AG08395 (cell line): ENCODE data around the gene PITPNC1.
"Not testable (repeated sequence)": the region's sequence is repeated elsewhere in the genome, so short reads cannot be mapped to it uniquely, and the experiment has no call there.

Experiments
- DNase-seq: peaks from one replicate; pipeline ENCODE4 v3.0.0; 2012; ENCODE audit warnings: mixed read lengths, low spot score

PITPNC1 gene

DNA sequence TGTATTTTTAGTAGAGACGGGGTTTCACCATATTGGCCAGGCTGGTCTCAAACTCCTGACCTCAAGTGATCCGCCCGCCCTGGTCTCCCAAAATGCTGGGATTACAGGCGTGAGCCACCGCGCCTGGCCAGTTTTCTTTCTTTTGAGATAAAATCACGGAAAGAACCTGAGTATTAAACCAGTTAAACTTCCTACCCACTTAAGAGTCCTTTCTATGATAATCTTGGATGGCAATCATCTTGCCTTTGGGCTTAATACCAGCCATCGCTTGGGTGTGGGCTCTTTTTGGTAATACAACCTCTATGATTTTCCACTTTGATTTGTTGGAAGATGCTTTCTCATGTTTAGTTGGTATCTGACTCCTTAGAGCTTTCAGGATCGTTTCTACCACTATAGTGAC lies 24.0 kb downstream of the PITPNC1 start:
- no peak for DNase-seq

DNA sequence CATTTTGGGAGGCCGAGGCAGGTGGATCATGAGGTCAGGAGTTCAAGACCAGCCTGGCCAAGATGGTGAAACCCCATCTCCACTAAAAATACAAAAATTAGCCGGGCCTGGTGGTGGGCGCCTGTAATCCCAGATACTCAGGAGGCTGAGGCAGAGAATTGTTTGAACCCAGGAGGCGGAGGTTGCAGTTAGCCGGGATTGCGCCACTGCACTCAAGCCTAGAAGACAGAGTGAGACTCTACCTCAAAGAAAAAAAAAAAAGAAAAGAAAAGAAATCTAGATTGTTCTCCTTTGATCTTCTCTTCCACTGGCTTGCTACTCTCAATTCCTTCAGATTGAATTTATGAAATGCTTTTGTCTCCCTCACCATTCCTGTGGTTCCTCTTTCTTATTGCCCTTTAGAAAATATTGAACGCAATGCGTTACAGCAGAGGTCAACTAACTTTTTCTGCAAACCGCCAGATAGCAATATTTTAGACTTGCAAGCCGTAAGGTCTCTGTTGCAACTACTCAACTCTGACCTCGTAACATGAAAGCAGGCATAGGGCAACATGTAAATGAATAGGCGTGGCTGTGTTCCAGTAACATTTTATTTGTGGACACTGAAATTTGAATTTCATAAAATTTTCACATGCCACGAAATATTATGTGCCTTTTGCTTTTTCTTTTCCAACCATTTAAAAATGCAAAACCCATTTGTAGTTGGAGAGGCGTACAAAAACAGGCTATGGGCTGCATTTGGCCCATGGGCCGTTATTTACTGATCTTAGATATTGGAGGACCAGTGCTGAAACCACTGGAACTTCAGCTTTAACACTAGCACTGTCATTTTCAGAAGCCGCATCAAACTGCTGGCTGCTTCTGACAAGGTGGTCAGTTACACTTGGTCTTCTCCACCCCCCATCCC lies 24.8 kb downstream of the PITPNC1 start:
- DNase-seq: no peak

DNA sequence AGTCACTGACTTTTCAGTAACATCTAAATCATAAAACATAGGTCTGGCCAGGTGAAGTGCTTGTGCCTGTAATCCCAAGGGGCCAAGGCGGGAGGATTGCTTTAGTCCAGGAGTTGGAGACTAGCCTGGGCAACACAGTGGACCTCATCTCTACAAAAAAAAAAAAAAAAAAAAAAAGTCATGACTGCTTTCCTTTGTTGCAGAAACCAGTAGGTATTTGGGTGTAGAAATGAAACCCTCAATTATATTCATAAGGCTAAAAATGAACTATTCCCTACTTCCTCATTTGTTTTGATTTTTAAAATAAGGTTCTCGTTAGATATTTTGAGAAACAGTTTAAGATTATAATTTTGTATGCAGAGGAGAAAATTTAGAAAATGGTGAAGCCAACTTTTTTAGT lies 26.0 kb downstream of the PITPNC1 start:
- DNase-seq: no peak

DNA sequence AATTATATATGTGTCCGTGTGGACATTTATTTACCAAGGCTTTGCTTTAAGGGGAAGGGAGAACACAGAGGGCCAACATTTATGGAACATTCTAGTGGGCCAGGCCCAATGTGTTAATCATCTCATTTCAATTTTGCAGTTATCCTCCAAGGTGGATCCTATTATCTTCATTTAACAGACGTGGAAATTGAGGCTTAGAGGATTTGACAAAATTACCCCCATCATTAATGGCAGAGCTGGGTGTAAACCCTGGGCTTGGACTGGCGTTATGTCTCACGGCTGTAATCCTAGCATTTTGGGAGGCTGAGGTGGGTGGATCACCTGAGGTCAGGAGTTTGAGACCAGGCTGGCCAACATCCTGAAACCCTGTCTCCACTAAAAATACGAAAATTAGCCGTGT lies 26.4 kb downstream of the PITPNC1 start:
- no peak for DNase-seq

DNA sequence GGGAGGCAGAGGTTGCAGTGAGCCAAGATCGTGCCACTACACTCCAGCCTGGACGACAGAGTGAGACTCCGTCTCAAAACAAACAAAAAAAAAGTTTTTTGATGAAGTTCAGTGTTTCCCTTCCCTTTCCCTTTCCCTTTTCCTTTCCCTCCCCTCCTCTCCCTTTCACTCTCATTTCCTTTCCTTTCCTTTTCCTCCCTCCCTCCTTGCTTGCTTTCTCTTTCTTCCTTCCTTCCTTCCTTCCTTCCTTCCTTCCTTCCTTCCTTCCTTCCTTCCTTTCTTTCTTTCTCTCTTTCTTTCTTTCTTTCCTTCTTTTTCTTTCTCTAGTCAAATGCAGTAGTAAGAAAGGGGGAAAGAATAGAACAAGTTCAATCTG lies 31.4 kb downstream of the PITPNC1 start:
- DNase-seq: not testable (repeated sequence)

DNA sequence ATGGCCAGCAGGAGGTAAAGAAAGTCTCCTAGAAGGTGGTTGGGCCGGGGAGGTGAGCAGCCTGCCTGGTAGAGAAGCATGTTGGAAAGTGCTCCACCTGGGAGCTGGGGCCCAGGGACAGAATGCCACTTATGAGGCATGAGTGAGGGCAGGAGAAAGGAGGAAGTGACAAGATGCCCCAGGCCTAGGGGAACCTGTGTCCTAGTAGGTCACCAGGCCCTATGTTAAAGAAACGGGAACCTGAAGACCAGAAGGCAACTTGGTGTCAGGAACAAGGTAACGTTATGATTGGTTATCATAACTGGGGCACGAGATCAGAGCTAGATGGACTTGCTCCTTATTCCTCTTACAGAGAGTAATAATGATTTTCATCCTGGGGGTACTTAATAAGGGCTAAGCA lies 34.3 kb downstream of the PITPNC1 start:
- DNase-seq: no peak

DNA sequence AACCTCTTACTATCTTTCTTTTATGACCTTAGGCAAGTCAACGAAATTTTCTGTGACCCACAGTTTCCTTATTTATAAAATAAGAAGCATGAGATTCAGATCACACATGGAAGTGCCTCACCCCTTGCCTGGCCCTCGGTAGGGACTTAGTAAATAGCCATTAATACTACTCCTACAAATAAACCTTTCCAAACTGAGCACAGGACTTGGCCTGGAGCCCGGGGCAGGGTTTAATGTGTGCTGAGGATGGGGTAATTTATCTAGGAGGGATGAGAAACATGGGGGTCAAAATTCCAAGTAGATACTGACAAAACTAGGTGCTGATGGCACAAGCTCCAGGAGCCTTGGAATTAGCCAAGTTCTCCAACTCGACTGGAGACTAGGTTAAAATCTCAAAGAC lies 35.0 kb downstream of the PITPNC1 start:
- no peak for DNase-seq

DNA sequence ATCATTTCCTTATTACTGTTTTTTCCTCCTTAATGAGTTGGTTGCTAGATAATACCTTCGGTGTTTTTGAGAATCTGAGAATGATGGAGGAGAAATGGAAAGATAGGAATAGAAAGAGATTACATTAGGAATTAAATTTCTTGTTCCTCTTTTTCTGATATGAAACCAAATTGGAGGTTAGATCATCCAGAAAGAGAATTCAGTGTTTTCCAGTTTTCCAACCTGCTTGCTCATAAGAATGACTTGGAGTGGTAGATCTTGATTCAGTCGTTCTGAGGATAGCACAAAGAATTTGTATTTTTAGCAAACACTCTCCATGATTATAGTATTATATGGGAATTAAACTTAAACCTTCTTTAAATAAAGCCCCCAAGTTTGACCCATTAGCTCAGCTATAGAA lies 35.9 kb downstream of the PITPNC1 start:
- DNase-seq: no peak

DNA sequence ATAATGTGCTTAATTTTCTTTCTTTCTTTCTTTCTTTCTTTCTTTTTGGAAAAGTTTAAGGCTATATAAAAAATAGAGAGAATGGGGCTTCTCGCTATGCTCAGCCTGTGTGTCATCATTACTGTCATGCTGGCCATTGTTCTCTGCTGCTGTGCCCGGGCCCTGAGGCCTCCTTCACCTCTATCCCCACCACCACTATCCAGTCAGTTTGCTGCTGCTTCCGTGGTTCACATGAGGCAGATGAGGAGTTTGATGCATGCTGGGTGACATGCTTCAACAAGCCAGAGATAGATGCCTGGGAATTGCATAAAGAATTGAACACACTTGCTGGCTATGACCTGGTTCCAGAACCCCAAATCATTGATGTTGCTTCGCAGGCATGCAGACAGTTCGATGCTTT lies 36.3 kb downstream of the PITPNC1 start:
- no peak for DNase-seq

DNA sequence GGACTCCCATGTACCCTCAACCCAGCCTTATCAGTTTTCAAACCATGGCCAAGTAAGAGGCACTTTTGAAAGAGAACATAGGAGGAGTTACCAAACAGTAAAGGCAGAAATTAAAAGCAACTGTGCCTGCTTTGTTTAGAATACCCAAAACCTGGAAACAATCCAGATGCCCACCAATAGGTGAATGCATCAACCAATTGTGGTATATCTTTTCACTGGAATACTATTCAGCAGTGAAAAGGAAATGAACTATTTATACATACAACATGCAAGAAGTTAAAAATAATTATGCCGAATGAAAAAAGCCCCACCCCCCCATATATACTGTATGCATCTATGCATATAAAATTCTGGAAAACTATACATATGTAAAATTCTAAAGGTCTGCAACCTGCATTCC lies 37.0 kb downstream of the PITPNC1 start:
- DNase-seq: no peak

DNA sequence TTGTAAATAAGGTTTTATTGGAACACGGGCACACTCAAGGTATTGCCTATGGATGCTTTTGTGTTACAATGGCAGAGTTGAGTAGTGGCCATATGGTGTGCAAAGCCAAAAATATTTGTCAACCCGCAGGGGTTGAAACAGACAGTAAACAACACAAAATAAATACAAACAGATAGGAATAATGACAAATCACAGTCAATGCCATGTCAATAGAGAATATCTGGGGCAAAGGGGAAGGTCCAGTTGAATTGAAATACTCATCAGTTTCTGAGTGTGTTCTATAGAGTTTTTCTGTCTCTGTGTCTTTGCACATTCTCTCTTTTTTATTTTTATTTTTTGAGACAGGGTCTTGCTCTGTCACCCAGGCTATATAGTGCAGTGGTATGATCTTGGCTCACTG lies 37.5 kb downstream of the PITPNC1 start:
- no peak for DNase-seq

DNA sequence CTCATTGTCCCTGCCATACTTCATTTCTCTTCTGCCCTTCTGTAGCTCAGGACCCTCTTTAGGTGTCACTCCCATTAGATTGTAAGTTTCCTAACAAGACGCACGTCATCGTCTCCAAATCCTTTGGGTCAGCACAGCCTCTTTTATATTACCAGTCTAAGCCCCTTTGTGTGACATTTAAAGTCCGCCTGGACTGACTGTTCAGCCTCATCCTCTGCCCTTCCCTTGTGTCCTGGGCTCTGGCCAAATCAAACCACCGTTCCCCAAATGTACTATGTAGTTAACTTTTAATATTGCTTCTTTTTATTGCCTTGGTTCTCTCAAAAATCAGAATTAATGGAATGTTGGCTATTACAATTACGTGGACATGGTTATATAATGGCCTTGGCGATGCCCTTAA lies 38.2 kb downstream of the PITPNC1 start:
- no peak for DNase-seq

DNA sequence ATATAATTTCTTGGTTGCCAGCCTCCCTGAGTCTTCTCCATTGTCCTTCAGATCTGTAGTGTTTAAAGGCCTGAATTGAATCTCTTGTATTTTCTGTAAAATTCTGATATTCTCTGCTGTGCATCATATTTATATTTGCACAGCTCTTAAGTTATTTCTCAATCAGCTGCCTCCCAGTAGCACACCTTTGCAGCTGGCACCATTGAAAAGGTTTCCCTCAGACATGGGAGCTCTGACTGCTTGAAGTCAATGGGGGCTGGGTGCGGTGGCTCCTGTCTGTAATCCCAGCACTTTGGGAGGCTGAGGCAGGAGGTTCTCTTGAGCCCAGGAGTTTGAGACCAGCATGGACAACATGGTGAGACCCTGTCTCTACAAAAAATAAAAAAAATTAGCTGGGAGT lies 40.4 kb downstream of the PITPNC1 start:
- DNase-seq: no peak

DNA sequence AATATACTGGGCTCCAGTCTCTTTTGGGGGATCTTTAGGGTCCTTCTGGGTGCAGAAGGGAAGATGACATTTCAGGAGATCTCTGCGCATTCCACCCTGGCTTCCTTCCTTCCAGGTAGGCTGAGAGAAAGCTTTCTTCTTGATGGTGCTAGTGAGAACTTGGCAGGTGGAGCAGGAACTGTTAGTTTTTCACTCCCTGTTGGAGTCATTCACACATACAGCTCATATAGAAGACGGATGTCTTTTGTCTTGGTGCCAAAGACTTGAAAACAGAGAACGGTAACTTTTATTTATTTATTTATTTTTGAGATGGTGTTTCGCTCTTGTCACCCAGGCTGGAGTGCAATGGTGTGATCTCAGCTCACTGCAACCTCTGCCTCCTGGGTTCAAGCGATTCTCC lies 43.9 kb downstream of the PITPNC1 start:
- DNase-seq: no peak

DNA sequence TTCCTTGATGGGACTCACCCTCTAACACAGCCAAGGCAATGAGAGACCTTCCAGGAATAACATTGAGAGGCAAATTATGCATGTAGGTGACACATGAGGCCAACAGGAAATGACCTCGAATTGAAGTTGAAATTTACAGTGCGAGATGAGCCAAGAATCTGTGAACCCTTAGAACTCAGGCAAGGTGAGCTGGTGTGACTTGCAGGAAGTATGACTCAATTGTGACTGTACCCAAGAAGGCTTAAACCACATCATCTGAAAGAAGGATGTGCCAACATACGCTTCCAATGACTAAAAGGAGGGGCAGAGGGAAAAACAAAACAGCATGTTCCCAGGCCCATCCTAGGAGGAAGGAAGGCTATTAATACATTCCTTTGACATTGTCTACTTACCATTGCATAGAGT lies 44.8 kb downstream of the PITPNC1 start:
- peak; percentile 91 for DNase-seq

DNA sequence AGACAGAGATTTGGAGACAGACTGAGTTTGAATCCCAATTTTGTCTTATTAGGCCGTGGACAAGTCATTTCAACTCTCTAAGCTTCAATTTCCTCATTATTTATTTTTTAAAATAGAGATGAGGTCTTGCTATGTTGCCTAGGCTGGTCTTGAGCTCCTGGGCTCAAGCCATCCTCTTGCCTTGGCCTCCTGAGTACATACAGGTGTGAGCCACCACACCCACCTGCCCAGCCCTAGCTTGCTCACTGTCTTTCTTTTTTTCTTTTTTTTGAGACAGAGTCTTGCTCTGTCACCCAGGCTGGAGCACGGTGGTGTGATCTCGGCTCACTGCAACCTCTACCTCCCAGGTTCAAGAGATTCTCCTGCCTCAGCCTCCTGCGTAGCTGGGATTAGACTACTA lies 45.2 kb downstream of the PITPNC1 start:
- DNase-seq: not testable (repeated sequence)

DNA sequence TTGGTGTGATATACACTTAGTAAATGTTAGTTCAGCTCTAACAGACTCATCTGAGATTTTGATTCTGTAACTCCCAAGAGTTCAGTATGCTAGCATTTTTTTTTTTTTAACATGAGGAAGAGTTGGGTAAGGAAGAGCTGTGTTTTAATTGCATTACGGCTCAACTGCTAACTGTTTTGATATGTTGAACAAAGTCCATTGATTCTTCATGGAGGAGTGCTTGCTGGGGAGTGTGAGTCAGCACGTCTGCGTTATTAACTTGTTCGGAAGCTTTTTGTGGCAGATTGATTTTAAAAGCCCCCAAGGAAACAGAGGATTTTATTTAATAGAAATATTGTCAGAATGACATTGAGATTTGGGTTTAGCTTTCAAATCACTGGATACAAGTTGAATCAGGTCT lies 45.8 kb downstream of the PITPNC1 start:
- DNase-seq: no peak

DNA sequence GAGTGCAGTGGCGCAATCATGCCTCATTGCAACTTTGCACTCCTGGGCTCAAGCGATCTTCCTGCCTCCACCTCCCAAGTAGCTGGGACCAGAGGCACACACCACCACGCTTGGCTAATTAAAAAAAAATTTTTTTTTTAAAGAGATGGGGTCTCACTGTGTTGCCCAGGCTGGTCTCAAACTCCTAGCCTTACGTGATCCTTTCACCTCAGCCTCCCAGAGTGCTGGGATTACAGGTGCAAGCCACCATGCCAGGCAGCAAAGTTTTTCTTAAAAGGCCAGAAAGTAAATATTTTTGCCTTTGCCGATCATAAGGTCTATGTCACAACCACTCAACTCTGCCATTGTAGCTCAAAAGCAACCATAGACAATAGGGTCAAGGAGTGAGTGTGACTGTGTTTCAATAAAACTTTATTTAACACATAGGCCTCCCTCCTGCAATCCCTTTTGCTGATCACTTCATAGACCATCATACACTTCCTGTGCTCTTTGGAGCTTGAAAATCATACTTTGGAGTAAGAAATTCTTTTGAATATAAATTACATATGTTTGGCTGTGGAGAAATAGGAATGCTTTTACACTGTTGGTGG lies 48.6 kb downstream of the PITPNC1 start:
- no peak for DNase-seq

DNA sequence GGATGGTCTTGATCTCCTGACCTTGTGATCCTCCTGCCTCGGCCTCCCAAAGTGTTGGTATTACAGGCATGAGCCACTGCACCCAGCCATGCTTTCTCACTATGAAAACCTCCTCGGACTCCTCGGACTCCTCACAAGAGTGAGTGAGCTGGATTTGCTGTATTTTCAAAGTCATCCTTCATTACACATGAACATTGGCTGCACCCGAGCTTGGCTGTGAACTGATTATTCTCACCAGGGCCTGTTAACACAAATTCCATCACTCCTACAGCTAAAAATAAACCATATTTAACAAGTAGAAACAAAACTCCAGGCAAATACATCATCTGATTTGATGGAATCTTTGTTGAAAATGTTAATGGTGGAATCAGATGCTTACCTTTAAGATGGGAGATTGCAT lies 50.3 kb downstream of the PITPNC1 start:
- DNase-seq: no peak

DNA sequence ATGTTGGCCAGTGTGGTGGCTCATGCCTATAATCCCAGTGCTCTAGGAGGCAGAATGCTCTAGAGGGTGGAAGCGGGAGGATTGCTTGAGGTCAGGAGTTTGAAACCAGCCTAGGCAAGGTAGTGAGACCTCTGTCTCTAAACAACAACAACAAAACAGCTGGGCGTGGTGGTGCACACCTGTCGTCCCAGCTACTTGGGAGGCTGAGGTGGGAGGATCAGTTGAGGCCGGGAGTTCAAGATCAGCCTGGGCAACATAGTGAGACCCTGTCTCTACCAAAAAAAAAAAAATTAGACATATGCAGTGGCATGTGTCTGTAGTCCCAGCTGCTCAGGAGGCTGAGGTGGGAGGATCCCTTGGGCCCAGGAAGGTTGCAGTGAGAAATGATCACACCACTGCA lies 53.4 kb downstream of the PITPNC1 start:
- not testable (repeated sequence) for DNase-seq

DNA sequence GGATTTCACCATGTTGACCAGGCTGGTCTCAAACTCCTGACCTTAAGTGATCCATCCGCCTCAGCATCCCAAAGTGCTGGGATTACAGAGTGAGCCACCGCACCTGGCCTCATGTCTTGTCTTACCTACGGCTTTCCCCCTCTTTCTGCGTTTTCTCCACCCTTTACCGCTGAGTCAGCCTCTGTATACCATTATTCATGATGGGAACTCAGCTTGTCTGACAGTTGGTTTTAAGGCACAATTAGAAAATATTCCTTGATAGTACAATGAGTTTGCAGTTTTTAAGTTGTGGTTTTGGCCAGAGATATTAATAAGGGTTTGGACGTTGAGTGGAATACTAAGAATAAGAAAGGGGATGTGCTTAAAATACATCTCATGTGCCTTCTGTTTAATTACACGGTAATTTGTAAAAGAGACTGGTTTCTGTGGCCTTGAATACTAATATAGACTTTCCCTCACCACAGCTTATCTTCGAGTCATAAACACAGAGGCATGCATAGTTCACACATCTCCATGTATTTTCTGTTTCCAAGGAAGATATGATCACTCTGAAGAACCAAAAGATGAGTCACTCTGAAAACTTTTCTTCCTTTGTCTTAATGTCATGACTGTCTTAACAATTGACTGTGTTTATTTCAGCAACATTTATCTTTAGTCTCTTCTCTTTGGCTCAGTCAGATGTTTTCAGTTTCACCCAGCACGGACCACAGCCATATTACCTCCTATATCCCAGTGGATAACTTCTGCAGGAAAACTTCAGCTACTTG lies 54.4 kb downstream of the PITPNC1 start:
- DNase-seq: peak; percentile 82

DNA sequence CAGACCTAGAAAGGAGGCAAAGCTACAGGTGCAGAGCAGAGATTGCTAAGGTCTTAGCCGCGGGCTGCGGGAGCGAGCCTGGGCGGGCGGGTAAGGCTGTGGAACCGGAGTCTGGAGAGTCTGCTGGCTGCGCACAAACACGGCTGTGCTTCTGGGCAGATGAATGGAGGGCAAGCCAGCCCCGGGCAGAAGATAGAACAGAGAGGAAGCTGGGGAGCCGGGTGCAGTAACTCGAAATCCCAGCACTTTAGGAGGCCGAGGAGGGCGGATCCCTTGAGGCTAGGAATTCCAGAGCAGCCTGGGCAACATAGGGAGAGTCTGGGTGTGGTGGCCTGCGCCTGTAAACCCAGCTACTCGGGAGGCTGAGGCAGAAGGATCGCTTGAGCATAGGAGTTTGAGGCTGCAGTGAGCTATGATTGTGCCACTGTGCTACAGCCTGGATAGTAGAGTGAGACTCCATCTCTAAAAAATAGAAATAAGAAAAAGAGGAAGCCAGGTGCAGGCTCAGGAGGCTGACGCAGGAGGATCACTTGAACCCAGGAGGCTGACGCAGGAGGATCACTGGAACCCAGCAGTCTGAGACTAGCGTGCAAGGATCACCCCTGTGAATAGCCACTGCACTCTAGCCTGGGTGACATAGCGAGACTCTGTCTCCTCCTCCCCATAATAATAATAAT lies 56.3 kb downstream of the PITPNC1 start:
- no peak for DNase-seq
